CD4-positive, alpha-beta T cell treated with Interleukin-6 at 100 ng/mL for 8 hours (primary cell): Measurements from ENCODE around the gene CLVS2.

ENCODE experiments used
- DNase-seq: peaks from one replicate; pipeline ENCODE4 v3.0.0-alpha.2; 2020; ENCODE audit warnings: mixed read lengths, low spot score

The CLVS2 gene

GRCh38 chr6:123024976-123025375 is 28.9 kb downstream of the CLVS2 start:
- DNase-seq = no peak

DNA sequence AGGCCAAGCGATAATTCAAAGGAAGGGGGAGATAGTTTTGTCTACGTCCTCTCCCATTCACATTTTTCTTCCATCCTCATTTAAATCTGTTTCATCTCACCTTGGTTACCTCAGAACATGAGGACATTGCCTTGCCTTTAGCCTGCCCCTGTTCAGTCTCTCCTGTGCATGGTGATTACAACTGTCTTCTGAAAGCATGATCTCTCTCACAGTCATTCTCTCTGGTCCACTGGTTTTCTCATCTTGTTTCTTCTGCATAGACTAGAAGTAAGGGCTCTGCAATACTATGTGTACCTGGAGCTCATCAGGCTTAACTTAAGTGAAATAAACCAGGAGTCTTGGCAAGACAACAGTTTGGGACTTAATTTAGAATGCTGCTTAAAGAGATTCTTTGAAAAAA is 31.4 kb downstream of the CLVS2 start:
- DNase-seq = no peak

GRCh38 chr6:123028263-123028662 is 32.2 kb downstream of the CLVS2 start:
- DNase-seq = no peak

- DNase-seq = no peak
These were observed 34.2 kb downstream of the CLVS2 start for GRCh38 chr6:123030282-123030681.

DNA sequence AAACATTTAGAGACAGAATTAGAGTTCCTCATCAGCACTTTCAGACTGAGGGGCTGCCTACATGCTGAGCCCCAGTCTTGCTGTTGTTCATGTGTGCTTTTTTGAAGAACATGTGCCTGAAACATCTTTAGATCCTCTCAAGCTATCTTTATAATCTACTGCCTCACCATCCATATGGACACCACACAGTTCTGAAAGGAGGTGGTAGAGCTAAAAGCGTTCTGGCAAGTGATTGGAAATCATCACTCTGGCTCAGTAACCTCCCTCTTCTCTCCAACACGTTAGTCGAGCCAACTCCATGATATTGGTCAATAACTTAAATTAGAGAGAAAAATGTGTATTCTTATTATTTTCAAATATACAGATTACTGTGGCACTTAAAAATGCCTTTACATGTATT is 40.6 kb downstream of the CLVS2 start:
- no peak for DNase-seq

DNA sequence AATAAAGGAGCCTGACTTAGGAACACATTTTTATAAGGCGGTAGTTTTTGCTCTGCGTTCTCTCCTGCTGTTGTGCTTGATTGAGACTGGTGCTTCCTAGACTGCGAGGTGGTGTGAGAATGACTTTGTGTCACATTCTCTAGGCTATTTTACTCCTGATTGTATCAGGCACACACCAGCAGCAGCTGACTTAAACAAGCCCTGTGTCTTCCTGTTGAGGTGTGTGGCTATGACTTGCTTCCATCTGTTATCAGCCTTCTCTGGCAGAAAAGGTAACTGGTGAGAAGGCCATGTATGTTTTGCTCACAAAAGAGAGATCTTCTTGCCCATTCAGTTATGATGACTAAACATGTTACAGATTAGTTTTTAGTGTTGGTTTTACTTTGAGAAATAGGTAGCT is 43.4 kb downstream of the CLVS2 start:
- no peak for DNase-seq

- DNase-seq = no peak
These were observed 46.4 kb downstream of the CLVS2 start for GRCh38 chr6:123042401-123042800.

- DNase-seq = no peak
These were observed 48.4 kb downstream of the CLVS2 start for GRCh38 chr6:123044341-123044860.

DNA sequence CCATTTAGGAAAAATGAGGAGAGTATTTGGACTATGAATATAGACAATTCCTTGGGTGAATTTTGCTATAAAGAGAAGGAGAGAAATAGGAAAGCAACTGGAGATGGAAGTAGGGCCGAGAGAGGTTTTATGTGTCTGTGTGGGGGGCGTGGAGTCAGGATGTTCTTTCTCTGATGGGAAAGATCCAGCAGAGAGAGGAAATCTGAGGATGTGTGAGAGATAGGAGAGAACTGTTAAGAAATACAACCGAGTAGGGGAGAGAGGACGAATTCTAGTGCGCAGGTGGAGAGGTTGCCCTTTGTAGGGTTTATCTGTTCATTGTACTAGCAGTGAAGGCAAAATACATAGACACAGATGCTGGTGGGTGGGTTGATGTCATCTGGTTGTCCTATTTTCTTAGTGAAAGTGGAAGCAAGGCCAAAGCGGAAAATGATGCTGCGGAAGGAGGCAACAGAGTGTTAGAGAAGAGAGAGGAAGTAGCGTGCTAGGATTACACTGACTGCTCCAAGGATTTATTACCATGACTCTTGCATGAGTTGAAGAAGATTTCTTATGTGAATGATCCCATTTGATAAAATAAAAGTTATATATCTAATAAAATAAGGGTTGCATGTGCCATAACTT is 57.7 kb downstream of the CLVS2 start:
- DNase-seq = no peak

DNA sequence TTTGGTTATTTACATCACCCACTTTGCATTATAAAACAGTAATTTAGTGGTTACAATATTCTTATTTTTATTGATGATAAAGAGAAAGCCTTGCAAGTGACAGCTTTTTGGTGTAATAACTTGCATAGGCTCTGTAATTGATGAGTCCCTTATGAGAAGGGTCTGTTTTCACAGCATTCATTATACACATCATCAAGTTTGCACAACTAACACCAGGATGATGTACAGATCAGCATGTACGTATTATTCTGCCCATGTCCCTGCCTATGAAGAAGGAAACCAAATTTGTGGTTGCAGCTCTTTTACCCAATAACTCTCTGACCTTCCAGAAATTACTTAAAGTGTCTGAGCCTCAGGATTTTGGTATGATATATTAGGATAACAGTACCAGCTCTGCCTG is 59.2 kb downstream of the CLVS2 start:
- DNase-seq = no peak

- no peak for DNase-seq
These were observed 66.6 kb downstream of the CLVS2 start for GRCh38 chr6:123062670-123063069.

- no peak for DNase-seq
These were observed 68.0 kb downstream of the CLVS2 start for GRCh38 chr6:123064038-123064437.

DNA sequence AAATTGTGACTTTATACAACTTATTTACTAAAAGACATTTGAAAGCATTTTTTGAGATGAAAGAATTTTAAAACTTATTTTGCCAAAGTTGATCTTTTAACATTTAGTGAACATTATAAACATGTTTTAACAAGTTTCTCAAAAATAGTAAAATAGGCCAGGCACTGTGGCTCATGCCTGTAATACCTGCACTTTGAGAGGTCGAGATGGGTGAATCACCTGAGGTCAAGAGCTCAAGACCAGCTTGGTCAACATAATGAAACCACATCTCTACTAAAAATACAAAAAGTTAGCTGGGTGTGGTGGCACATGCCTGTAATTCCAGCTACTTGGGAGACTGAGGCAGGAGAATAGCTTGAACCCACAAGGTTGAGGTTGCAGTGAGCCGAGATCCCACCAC is 78.6 kb downstream of the CLVS2 start:
- no peak for DNase-seq

DNA sequence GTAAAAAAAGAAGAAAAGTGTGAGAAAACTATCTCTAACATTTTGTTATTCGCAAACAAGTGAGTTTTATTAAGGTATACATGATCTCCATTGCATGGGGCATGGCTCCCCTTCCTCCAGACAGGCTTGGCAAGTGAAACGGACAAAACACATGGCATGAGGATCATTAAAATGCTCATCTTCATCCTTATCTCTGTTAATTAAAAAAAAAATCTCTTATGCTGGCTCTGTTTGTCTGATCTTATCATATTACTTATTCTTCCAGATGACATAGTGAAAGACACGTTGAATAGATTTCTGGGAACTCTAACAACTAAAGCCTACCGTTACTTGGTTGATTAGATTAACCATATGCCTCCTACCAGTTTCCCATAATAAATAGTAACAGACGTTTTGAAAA is 89.4 kb downstream of the CLVS2 start:
- DNase-seq = no peak

DNA sequence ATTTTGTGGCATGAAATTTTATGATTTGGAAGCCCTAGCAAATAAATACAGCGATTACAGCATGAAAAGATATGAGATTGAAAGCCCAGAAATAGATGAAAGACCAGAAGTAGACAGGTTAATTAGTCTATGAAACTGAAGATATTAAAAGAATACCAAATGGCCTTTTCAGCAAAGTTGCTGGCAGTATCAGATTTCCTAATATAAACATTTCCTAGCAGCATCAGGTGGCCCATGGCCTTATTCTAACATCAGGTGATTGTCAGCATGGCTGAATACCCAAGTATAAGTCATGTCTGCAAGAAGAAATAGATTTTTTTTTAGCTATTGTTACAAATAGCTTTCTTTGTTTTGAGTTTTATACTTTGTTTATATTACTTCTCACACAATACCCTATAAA is 93.2 kb downstream of the CLVS2 start:
- no peak for DNase-seq

GRCh38 chr6:123091091-123091895 is 95.3 kb downstream of the CLVS2 start:
- no peak for DNase-seq

GRCh38 chr6:123091896-123092271 is 95.8 kb downstream of the CLVS2 start:
- DNase-seq = no peak

DNA sequence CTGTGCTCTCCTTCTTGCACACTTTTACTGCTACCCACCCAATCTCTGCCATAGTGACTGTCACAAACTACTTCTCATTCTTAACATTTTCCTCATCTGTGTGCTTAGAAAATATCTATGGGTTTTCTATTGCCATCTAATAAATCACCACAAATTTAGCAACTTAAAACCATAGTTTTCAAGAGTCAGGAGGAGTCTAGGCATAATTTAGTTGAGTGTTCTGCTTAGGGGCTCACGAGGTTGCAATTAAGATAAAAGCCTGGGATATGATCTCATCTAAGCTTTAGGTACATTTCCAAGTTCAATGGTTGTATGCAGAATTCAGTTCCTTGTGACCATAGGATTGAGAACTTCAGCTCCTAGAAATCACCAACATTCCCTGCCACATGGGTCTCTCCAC is 98.8 kb downstream of the CLVS2 start:
- no peak for DNase-seq

GRCh38 chr6:123105561-123105960 is 109.5 kb downstream of the CLVS2 start:
- DNase-seq = no peak

DNA sequence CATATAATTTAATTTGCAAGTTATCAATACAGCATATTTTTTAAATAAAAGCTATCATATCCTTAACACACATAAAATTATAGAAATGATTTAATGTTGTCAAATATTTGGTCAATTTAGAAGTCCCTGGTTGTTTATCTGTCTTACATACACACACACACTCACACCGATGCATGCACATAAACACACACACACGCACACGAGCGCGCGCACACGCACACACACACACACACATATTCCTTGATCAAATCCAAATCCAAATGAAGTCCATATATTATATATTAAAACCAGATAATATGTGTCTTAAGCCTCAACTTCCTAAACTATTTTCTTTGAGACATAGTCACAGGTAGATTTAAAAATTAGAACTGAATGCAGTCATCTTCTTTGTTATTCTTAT is 120.3 kb downstream of the CLVS2 start:
- no peak for DNase-seq

DNA sequence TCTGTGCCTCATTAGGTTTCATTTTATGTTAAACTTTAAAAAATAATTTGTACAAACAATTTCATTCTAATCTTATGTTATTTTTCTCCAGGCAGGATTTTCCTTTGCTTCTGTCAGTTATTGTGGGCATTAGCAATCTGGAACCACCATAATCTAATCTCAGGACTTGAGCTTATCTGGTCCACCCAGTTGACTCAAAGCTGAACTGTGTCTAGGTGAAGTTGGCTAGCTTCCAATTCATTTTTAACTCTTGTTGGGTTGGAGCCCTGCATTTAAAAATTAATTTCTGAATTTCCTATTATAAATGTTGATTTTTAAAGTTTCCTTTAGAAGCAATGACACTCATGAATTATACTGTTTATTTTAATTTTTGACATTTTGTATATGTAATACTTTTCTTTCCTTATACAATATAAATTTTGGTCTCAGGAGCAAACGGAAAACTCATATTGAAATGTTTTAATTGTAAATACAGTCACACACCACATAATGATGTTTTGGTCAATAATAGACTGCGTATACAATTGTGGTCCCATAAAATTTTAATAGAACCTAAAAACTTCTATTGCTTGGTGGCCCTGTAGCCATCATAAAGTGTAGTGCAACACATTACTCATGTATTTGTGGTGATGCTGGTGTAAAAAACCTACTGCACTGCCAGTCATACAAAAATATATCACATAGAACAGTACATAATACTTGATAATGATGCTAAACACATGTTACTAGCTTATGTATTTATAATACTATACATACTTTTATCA is 121.3 kb downstream of the CLVS2 start:
- DNase-seq = no peak

GRCh38 chr6:123118811-123119210 is 122.8 kb downstream of the CLVS2 start:
- no peak for DNase-seq
